Measurements from ENCODE around the gene NDUFA5. TPM values are rescaled to one million over a fixed set of nuclear protein-coding genes. Genes with fewer than 3 reads are reported as not detected.
"Not testable (repeated sequence)": the region's sequence is repeated elsewhere in the genome, so short reads cannot be mapped to it uniquely, and the experiment has no call there.

NDUFA5 gene
- total and polyA plus RNA-seq, 9 donors: 43.2 to 83.3 (median 63.2) TPM

- TF ChIP-seq CTCF (IDR thresholded peaks at IDR 0.05) (no peak), EP300 (IDR thresholded peaks at IDR 0.05) (no peak)
- Histone ChIP-seq H3K4me3 (no peak overlapping the region), H3K27me3 (no peaks in the 10 kb centered on the region), H3K4me1 (ENCODE audit: insufficient read depth) (peaks cover 7% of the 10 kb centered on the region), H3K9me3 (no peaks in the 10 kb centered on the region), H3K27ac (no peak overlapping the region), H3K36me3 (no peaks in the 10 kb centered on the region)
- intact Hi-C loops (cut with DNase I): no loop called here
- 95 to 99% (median 98%) methylated on average over 2 of the region's 2 CpGs for WGBS, 3 donors
- DNase-seq: no peak
Measured at GRCh38 chr7:123552641-123553040, 5.0 kb downstream of the NDUFA5 start.

GRCh38 chr7:123552134-123552533 is 5.5 kb downstream of the NDUFA5 start:
- H3K4me3 ChIP-seq; H3K9me3 ChIP-seq; intact Hi-C loops (cut with DNase I); H3K36me3 ChIP-seq; H3K27me3 ChIP-seq; DNase-seq; H3K27ac ChIP-seq; H3K4me1 ChIP-seq (ENCODE audit: insufficient read depth): not testable (repeated sequence)

- TF ChIP-seq CTCF (IDR thresholded peaks at IDR 0.05) (no peak), POLR2A (IDR thresholded peaks at IDR 0.05) (no peak), EP300 (IDR thresholded peaks at IDR 0.05) (no peak)
Measured at GRCh38 chr7:123548406-123548805, 9.2 kb downstream of the NDUFA5 start.

DNA sequence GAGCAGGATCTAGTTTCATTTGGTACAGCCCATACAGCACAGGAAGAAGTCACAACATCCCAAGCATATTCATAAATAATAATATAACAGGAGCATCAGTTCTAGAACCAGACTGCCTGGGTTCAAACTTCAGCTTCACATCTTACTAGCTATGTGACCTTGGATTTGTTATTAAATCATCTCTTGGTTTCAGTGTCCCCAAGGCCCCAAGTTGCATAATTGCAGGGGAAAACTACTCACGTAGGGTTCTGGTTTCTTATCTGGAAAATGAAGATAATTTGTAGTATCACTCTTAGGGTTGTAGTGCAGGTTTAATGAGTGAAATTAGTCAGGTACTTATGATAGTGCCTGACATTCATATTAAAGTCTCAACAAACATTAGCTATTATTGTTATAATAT is 17.7 kb downstream of the NDUFA5 start:
- Histone ChIP-seq H3K27ac (no peak overlapping the region), H3K4me3 (no peak overlapping the region), H3K36me3 (no peaks in the 10 kb centered on the region), H3K27me3 (no peaks in the 10 kb centered on the region), H3K9me3 (no peaks in the 10 kb centered on the region), H3K4me1 (ENCODE audit: insufficient read depth) (no peaks in the 10 kb centered on the region)
- TF ChIP-seq POLR2A (IDR thresholded peaks at IDR 0.05): no peak
- TF ChIP-seq EP300 (IDR thresholded peaks at IDR 0.05): no peak
- no peak for TF ChIP-seq CTCF (IDR thresholded peaks at IDR 0.05)
- no peak for DNase-seq
- 7 to 20% (median 18%) methylated on average over 1 of the region's 1 CpG for WGBS, 3 donors
- intact Hi-C loops (cut with DNase I): no loop called here

More at GRCh38 chr7:123548406-123548805, 9.2 kb downstream of the NDUFA5 start:
- H3K36me3 ChIP-seq: no peaks in the 10 kb centered on the region
- H3K27me3 ChIP-seq: no peaks in the 10 kb centered on the region
- H3K9me3 ChIP-seq: no peaks in the 10 kb centered on the region
- 62 to 78% (median 72%) methylated on average over 1 of the region's 1 CpG for WGBS, 3 donors
- intact Hi-C loops (cut with DNase I): no loop called here
- H3K4me1 ChIP-seq (ENCODE audit: insufficient read depth): peaks cover 2% of the 10 kb centered on the region
- no peak overlapping the region for H3K4me3 ChIP-seq
- H3K27ac ChIP-seq: no peak overlapping the region
- DNase-seq: no peak

GRCh38 chr7:123538897-123539296 is 18.7 kb downstream of the NDUFA5 start:
- TF ChIP-seq EP300 (IDR thresholded peaks at IDR 0.05) (no peak), POLR2A (IDR thresholded peaks at IDR 0.05) (no peak), CTCF (IDR thresholded peaks at IDR 0.05) (no peak)
- Histone ChIP-seq H3K4me3 (no peak overlapping the region), H3K27ac (no peak overlapping the region)

More at GRCh38 chr7:123538897-123539296, 18.7 kb downstream of the NDUFA5 start:
- intact Hi-C loops (cut with DNase I): no loop called here
- peaks cover 3% of the 10 kb centered on the region for H3K4me1 ChIP-seq (ENCODE audit: insufficient read depth)
- no peaks in the 10 kb centered on the region for H3K27me3 ChIP-seq
- DNase-seq: no peak
- WGBS, 3 donors: 97 to 100% (median 98%) methylated on average over 1 of the region's 1 CpG
- H3K36me3 ChIP-seq: no peaks in the 10 kb centered on the region
- no peaks in the 10 kb centered on the region for H3K9me3 ChIP-seq

Measured in ovary (tissue), 9 donors.